ENCODE measurements around the gene CALML5.

DNA sequence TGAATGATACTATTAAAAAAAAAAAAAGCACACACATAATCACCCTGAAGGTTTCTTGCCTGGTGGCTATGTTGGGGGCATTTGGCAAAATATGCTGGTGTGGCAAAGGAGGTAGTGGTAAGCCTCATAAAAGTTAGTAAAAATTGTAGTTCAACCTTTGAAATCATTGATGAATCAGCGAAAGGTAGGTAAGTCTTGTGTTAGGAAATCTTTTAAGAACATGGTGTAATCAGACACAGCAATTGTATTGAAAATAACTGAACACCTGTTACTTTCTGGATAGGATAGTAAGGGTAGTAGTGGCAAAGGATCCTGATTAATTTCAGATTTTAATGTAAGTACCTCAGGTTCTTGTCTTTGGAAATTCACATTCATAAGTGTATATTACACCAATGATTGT lies 40.9 kb downstream of the CALML5 start:
- TF ChIP-seq CTCF (IDR thresholded peaks at IDR 0.05) = no peak
- no peak for TF ChIP-seq EZH2 (IDR thresholded peaks at IDR 0.05)
- no peak for TF ChIP-seq EZH2phosphoT487 (IDR thresholded peaks at IDR 0.05)

Measured in neural progenitor cell (in vitro differentiated cells).